Measurements from ENCODE around the gene NOS1AP.
"Not testable (repeated sequence)": the region's sequence is repeated elsewhere in the genome, so short reads cannot be mapped to it uniquely, and the experiment has no call there.

Gene NOS1AP

GRCh38 chr1:162389021-162389818, 319.7 kb downstream of the NOS1AP start:
- no peak for DNase-seq

DNA sequence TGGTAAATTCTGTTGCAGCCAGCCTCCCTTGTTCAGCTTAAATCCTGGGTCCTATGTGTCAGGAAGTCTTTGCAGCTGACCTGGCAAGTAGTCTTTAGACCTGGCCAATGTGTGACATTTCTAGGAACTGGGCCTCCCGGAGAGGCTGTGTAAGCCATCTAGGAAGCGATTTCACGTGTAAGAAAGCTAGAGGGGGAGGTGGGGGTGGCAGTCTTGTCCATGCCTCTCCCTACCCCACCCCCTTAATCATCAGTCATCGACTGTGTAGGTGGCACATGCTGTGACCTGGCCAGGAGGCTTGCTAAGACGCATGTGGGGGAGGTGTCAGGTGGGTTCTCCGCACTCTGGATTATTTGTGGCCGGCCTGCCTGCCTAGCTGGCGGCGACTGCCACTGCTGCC, 320.5 kb downstream of the NOS1AP start:
- no peak for DNase-seq

GRCh38 chr1:162390396-162391185, 321.1 kb downstream of the NOS1AP start:
- DNase-seq = peak; percentile 30

DNA sequence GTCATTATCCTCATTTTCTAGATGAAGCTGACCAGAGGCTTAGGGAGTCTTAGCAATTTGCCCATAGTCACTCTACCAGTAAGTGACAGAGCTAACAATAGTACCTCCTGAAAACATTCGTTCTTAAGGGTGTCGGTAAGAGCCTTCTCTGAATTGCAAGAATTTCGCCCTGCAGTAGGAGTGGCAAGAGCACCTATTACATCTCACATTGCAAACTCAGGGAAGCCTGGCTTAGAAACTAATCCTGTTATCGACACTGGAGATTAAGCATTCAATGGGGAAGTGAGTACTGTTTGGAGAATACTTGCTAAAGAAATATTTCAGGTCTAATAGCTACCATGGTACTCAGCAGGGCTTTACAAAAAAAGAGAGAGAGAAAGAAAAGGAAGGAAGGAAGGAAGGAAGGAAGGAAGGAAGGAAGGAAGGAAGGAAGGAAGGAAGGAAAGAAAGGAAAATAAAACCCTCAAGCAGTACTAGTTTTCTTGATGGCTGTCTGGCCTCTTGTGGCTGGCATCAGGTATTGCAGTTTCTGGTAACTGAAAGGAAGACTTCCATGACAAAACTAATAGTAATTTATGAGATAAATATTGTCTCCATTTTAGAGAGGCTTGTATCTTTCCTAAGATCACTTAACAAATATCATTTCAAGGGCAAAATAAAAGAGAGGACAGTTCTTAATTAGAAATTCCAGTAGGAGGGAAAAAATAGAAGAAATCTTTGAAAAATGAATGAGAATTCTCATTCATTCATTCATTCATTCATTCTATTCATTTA, 322.5 kb downstream of the NOS1AP start:
- peak; percentile 60 for DNase-seq

DNA sequence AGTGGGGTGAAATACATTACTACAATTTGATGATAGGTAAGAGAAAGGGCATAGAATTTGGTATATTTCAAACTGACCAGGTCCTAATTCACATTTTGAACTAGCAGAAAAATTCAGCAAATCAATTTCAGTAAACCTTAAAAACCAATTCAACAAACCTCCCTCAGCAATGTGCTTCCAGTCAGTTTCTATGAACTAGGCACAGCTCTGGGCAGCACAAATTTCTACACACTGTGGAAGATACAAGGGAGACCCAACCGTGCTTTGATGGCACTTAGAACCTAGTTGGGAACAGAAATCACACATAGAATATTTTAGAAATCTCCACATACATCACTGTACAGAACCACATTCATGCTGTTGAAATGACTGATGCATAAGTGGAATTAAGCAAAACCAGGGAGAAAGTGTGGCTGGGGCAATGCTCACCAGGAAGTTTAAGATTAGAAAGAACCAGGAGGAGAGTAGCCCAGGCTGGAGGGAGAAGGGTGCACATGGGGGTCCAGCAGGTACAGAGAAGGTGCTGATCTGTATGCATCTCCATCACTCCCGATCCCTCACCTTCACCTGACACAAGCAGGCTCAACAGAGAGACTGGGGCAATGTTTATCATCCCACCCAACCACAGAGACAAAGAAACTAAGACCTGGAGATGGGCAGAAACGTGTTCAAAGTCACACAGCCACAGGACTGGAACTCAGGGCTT, 326.9 kb downstream of the NOS1AP start:
- DNase-seq = no peak

DNA sequence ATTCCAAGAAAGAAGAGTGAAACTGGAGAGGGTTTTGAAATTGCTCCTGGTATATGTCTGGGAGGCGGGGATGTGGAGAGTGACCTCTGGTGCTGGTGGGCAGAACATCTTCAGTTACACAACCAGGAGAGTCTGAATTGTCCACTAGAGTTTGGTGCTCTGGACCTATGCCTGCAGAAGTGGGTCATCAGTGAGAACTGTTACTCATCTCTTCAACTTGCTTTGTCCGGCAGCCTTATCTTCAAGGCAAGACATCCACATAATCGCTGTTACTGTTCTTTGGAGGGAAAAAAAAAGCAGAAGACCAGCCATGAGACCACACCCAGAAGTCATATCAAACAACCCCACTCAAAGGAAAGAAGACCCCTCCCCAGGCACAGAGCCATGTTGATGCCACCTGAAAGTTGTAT, 327.6 kb downstream of the NOS1AP start:
- no peak for DNase-seq

DNA sequence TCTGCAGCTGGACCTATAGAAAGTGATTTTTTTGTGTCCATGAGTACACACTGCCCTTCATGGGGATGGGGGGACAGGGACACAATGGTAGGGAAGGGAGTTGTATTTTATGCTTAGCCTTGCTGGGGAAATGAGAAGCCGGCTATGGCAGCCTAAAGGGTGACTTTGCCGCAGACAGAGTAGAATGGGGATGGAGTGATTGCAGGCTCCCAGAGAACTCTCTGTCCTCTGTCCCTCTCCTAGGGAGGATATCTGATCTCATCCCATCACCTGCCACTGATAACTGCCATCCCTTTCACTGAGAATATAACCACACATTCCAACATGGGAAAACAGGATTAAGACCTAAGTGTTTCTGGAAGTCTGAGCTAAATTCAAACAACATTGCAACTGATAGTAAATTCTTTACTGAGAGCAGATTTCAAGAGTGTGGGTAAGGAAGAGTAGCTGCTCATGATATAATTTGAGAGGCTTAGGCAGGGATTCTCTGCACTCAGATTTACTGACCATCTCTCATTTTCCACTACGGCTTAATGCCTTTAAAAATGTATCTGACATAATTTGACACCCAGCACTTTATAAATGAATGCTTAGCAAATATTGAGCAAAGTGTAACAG, 328.6 kb downstream of the NOS1AP start:
- DNase-seq = peak; percentile 88

GRCh38 chr1:162398999-162399580, 329.6 kb downstream of the NOS1AP start:
- DNase-seq = peak; percentile 64

DNA sequence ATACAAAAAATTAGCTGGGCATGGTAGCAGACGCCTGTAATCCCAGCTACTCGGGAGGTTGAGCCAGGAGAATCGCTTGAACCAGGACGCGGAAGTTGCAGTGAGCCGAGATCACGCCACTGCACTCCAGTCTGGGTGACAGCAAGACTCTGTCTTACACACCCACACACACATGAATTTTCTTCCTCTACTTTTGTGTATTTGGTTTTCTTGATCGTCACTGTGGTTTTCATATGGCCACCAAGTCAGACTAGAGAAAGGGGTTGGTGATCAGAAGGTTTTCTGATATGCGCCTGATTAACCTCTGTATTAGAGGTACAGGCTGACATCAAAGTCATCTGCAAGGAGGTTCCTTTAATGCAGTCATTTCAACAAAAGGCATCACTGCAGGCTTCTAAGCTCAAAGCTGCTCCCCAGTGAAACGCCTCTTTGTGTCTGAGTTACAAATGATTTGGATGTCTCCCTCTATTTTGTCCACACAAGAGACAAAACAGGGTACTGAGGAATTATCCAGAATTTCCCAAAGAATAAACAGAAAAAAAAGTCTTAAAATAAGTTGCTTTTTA, 331.4 kb downstream of the NOS1AP start:
- DNase-seq = no peak

- DNase-seq = no peak
Measured at GRCh38 chr1:162404550-162405160, 335.2 kb downstream of the NOS1AP start.

DNA sequence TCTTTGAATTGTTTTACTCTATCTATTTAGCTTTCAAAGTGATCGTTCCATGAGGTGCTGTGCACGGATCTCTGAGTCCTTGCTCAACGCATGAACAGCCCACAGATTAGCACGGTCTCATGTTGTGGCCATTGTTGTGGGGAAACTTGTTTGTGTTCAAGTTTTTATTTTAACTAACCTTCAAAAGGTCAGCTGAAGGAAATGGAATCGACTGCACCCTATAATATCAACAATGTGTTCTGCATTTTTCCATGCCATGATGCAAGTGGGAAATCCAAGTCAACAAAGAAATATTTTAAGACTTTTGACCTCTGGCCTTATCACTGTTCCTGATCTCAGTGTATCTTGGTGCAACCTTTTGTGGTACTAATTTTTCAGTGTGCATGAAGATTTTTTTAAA, 336.3 kb downstream of the NOS1AP start:
- no peak for DNase-seq

DNA sequence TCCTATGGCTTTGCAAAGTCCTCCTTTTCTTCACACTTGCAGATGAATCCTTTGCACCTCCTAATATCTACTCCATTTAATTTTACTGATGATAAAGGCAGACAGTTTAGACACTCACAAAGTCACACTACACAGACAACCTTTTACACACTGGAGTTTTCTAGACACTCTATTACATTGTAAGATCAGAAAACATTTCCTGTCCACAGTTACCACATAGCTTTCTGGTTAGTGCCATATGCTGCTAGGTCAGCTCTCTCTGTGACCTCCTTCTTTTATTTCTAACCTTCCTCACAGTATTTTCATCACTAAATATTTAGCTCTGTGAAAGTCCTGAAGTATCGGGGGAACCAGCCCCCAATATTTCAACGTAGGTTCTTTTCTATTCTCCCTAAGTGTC, 337.3 kb downstream of the NOS1AP start:
- no peak for DNase-seq

DNA sequence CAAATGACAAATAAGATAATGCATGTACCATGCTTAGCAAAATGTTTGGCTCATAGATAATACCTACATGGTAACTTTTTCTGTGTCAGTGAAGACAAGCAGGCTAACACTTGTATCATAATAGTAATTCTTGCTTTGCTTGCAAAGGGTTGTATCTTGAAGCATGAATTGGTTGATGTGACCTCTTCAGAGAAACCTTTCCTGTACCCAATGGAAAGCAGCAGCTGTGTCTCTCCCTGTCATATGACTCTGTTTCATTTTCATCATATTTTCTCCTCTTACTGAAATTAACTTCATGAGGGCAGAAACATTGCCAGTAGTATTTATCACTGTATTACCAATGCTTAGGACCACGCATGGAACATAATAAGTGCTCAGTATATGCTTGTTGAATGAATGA, 338.0 kb downstream of the NOS1AP start:
- DNase-seq = no peak

DNA sequence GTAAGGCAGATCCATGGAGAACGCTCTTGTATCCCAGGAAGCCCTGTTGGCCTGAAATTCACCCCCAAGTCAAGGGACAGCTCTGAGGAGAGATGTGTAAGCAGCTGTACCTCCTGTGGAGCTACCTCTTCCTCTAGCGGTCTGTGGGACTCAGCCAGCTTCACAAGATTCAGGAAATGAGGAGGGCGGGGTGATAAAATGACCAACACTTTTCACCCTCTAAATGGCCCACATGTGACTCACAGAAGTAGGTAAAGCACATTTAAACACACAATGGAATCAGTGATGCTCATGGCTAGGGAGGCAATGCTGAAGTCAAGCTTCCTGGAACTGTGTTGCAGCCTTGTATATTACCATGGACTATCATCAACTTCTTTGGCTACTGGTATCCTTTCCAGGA, 342.5 kb downstream of the NOS1AP start, which contains the start of gene SH2D1B:
Gene SH2D1B, minus strand, starts transcription at position 135 of the 400 bp plus-strand sequence. Its CDS starts 120 bp downstream, at position 15.
- no peak for DNase-seq

GRCh38 chr1:162416215-162416614, 346.7 kb downstream of the NOS1AP start:
- DNase-seq = no peak

DNA sequence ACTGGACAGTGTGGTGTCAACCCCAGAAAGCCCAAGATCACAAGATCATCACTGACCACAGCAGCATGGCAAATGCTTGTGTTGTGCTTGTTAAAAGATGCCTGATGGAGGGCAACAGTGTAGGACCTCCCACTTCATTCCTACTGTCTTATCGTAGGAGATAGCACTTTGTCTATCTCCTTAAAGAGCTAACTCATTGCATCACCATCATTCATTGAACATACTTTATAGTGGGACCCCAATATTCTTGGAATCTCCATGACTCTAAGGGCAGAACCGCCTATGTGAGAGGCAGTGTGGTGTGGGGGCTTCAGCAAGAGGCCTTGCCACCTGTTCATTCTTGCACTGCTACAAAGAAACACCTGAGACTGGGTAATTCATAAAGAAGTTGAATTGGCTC, 347.4 kb downstream of the NOS1AP start:
- no peak for DNase-seq

- no peak for DNase-seq
Measured at GRCh38 chr1:162417650-162418049, 348.2 kb downstream of the NOS1AP start.

DNA sequence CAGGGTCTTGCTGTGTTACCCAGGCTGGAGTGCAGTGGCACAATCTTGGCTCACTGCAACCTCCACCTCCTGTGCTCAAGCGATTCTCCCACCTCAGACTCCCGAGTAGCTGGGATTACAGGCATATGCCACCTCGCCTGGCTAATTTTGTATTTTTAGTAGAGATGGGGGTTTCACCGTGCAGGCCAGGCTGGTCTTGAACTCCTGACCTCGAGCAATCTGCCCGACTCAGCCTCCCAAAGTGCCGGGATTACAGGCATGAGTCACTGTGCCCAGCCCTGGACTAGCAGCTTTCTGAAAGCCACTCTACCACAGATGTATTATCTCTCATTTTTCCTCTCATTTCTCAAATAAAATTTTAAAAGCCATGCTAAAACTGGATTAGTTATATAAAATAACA, 349.1 kb downstream of the NOS1AP start:
- DNase-seq = not testable (repeated sequence)

DNA sequence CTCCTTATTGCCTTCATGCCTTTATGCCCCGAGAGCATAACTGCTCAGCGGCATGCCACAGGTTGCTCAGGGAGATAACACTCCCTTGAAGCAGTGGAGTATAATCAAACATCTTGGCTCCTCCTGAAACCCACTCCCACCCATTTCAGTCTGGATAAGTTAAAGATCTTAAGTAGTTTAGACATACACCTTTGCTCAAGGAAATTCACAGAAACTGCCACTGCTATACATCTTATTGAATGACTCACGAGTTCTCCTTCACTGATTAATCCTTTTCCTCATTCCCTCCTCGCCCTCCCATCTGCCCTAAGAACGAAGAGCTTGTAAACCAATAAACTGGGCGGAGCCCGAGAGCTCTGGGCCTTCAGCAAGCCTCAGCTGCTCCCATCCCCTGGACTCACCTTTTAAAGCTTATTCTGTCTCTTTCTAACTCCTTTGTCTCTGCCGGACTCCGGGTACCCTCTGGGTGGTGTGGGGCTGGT, 350.0 kb downstream of the NOS1AP start:
- DNase-seq = not testable (repeated sequence)

Measured in NCI-H1092 treated with DMSO at 0.1 percent for 48 hours (cell line).